Kasumi-1 (cell line): ENCODE data around the gene ITPR1.

Source experiments
- DNase-seq, 2 experiments: peaks; one replicate each; lab custom pipeline; 2025; lab: John Stamatoyannopoulos, UW

ITPR1 gene

DNA sequence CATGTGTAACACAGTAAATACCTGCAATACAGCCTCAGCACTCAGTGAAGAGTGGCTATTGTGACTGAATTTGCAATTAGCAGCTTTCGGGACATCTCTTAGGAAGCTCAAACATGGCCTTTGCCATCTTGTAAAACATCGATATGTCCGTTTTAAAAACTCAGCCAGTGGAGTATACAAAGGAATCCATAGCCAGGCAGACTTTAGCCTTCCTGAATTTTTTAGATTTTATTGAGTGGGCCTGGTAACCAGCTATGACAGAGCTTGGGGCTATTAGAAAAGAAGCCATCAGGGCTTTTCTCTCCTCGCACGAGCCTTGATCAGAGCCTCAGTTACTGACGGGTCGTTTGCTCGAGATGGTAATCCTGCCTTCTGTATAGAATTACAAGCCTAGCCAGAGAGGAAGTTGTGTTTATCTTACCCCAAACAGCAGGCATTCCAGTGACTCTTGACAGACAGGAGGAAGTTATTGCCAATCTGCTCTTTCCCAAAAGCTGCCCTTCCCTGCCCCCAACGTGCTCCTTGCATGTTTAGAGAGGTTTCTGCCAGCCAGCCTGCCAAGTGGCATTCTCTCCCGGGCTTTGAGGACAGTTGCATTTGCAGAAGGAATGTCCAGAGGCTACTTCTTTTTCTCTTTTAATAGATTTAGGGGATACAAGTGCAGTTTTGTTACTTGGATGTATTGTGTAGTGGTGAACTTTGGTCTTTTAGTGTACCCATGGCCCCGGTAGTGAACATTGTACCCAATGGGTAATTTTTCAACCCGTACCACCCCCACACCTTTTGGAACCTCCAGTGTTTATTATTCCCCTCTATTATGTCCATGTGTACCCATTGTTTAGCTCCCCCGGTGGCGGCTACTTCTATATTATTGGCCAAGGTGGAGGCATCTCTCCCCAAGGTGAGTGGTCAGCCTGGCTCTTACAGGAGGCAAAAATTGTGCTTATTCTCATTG, 40.6 kb downstream of the ITPR1 start:
- peak; percentile 95 to 96 for DNase-seq

DNA sequence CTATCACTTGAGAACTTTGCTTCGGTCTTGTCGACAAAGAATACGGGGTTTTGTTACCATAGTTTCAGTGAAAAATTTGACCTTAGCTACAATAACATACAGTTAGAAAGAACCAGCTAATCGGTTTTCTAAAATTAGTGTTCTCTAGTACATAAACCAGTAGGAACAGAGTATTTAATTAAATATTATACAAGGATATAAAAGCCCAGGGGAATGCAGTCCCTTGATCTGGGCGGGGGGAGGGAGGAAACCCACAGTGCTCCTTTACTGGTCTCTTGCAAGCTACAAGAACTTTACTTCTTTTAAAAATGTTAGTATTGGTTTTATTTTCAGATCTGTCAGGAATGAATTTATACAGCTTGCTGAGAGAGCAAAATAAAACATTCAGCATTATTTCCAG, 41.8 kb downstream of the ITPR1 start:
- no peak for DNase-seq

DNA sequence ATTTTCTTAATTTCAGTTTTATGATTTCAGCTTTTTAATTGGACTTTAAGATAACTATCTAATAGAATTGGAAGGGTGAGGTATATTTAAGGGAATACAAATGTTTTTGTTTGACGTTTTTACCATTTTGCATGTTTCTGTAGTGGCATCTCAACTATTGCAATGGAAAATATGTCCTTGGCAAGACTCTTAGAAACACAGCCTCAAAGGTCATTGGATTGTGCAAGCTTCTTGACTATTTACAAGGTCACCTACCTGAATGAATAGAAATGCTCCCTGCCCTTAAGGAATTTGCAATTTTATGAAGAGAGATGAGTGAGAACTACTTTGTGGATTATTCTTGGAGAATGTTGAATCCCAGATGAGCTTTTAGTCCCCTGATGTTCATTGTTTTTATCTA, 43.1 kb downstream of the ITPR1 start:
- DNase-seq, result no peak

DNA sequence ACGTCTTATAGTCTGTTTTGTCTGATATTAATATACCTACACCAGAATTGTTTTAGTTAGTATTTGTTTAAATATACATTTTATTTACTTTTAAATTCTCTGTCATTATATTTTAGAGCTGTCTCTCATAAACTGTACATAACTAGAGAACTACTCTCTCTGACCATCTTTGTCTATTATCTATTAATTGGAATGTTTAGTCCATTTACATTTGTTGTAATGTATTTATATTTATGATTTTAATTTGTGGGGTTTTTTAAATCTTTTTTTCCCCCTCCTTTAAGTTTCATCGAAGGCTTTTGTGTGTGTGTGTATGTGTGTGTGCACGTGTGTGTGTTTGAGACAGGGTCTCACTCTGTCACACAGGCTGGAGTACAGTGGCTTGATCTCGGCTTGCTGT, 47.1 kb downstream of the ITPR1 start:
- DNase-seq, result no peak

DNA sequence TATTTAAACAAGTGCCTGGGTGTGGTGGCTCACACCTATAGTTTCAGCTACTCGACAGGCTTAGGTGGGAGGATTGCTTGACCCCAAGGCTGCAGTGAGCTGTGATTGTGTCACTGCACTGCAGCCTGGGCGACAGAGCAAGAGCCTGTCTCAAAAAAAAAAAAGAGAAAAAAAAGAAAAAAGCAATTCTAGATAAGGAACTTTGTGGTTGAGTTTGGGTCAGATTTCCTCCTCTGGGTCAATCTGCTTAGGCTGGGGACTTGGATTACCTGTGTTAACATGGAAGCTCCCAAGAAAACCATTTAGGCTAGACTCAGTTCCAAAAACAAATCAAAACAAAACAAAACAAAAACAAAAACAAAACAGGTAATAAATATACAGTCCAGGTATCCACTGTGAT, 50.0 kb downstream of the ITPR1 start:
- no peak for DNase-seq

DNA sequence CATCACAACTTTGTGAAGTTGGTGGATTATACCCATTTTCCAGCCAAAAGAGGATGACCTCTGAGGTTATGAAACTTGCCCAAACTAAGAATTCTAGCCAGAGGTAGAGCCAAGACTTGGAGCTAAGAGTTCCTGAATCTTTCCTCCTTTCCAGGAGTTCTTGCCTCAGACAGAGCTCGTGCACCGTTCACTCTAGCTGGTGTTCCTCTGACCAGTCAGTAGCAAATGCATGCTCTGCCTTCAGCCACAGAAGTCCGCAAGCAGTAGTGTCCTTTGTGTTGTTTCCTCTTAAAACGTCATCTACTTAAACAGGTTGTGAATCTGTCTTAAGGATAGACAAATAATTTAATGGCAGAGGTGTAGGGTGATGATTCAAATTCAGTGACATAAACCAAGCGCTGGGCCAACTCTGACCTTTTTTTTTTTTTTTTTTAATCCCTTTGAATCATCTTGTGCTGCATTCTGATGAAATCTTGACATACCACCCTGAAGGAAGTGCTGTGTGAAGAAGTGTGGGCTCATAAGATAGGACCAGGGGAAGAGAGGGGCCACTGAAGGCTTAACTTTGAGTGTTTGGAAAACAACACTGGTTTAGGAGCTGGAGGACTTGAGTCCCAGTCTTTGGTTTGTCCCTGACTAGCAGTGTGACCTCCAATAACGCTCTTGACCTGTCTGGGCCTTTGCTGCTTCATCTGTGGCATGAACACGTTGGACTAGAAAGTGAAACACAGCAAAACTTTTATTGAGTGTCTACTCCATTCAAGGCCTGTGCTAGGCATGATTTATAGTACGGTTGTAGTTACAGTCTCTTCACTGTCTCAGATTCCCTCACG, 53.4 kb downstream of the ITPR1 start:
- no peak for DNase-seq

DNA sequence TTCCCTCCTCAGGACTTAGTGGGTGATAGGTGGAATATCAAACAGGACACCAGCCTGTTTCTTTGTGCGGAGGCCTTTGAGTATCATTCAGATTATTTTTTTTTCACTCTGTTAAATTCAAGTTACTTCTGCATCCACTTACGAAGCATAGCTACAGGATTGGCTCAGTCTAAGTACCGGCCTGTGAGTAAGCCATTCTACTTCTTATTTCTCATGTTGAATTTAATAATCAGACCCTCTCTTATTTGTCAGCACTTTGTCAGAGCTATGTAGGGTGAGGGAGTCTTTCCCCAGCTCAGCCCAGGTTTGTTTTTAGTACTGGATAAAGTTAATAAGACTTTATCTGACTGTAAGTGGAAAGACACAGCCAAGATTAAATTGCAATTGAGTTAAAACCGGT, 54.7 kb downstream of the ITPR1 start:
- DNase-seq, result no peak

DNA sequence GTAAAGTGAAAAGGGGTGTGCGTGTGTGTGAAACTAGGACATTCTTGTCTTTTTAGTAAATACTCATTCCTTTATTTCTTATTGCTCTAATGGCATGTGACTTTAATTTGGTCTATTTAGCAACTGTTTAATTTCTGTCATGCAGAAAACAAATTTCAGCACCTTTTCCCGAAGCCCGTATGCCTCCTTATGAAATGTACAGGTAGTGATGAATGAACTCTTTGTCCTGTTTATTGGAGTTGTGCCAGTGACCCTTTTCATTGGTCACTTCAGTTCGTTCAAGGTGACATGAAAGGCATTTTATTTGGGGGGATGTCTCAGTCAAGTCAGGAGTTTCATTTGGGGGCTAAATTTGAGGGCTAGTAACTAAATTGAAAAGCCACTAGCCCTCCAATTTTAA, 55.2 kb downstream of the ITPR1 start:
- DNase-seq, result no peak

DNA sequence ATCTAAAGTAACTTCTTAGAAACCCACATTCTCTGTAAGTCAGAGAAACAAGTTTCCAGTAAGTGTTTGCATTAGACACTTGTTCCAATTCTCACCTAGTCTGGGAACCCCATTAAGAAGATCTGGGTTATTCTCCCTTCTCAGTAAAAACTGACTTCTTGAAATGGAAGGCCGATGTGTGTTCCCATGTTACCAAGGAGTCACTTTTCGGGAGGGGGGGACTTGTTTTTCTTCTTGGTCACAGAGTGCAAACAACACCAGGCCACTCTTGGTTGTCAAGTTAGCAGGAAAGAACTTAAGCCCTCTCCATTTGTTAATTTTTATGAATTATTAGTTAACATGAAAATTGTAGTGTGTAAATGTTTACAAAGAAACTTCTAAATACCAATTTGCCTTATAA, 55.6 kb downstream of the ITPR1 start:
- DNase-seq, result no peak

DNA sequence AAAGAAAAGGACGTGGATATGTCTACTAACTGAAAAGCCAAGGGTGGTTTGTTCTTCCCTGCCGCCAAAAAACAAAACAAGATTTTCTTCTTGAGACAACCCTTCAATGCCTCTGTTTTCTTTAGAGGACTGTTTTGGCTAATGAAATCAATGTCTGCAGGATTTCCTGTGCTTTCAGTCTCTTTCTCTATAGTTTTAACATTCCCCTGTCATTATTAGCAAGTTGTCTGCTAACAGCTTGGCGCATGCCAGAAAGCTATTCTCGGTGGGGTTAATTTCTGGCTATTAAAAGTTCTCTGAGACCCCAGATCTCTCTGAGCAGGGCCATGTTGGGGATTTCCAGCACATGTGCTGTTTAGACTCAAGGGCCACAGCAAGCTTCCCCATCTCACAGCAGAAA, 56.7 kb downstream of the ITPR1 start:
- no peak for DNase-seq

DNA sequence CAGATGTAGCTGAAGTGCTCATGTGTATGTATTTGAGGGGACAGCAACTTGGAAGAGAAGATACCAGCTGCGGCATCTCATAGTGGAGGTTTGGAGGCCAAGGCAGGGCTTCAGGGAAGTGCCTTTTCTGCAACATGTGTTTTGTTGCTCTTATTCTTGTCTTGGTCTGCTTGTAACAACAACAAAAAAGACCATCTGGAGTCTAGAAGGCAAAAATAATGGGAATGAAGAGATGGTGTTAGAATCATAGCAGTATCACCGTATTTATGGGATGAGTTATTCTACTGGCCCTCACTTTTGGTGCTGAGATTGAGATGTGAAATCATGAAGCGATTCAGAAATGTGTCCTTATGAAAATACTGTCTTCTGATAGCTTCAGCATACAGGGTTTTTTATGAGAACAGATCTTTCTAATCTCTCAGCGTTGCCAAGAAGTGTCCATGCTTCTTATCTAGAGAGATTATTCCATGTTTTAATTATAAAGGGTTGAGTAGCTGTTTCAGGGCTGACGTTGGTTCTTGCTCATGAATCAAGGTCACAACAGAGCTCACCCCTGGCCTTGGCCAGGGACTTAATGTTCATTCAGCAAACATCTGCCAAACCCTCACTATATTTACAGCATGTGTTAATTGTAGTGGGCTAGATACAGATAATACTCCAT, 58.0 kb downstream of the ITPR1 start:
- DNase-seq, result no peak

DNA sequence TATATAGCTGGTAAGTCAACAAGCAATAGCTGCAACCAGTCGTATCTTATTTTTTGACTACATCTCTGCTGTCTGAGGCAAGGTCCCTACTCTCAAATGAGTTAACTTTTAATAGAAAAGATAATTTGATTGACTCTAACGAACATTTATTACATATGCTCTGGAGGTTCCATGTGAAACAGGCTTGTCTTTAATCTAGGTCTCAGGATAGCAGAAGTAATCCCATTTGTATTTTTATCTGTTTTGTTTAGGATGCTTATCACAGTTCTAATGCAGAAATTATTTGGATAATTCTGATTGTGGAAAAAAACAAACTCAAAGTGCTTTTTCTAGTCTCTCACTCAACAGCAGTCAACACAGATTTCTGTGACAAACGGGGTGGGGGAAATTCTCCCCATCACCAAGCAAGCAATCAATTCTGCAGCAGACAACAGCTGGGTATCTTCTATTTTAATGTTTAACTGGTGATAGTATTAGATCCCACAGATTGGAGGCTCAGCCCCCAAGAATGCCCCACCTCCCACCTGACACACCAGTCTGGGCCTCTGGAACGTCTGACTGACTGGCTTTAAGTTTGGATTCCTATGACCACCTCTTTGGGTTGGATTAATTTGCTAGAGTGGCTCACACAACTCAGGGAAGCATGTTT, 58.8 kb downstream of the ITPR1 start:
- DNase-seq, result no peak

DNA sequence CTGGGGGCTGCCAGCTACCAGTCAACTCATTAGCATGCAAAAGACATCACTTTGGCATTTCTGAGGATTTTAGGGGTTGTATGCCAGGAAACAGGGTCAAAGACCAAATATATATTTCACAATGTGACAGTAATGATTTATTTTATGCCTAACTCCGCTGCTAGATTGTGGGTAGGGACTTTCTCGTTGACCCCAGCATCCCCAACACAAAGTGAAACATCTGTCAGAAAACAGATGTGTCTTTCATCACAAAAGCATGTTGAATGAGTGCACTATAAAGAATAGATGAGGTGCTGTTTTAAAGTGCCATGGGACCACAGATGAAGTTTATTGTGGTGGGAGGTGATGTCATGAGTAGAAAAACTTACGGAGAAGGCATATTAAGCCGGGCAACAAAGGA, 59.7 kb downstream of the ITPR1 start:
- DNase-seq, result no peak

DNA sequence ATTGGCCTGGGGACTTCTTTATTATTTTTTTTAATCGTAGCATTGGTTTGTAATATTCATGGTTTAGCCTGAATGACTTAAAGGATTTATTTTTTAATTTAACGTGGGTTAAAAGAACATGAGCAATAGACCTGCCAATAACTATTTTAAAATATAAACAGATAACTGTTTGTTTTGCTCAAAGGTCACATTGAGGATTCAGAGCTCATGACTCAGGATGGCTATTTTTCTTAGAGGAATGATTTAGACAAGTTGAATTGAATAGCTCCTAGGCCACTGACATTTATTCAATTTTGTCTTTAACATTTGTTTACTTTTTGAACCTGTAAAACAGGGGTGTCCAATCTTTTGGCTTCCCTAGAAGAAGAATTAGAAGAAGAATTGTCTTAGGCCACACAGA, 68.5 kb downstream of the ITPR1 start:
- DNase-seq, result no peak

DNA sequence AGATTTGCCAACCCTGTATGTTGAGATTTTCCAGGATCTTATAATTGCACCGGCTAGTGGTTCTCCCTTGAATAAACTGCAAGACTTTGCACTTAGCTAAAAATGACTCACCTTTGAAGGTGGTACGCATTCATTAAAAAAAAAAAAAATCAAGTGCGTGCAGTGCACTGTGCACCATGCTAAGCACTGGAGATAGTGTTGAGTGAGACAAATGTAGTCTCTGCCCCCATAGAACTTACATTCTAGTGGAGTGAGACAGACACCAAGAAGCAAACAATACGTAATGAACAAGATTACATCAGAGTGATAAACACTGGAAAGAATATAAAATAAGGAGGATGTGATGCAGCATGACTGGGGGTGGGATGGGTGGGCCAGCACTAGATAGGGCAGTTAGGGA, 69.4 kb downstream of the ITPR1 start:
- no peak for DNase-seq

DNA sequence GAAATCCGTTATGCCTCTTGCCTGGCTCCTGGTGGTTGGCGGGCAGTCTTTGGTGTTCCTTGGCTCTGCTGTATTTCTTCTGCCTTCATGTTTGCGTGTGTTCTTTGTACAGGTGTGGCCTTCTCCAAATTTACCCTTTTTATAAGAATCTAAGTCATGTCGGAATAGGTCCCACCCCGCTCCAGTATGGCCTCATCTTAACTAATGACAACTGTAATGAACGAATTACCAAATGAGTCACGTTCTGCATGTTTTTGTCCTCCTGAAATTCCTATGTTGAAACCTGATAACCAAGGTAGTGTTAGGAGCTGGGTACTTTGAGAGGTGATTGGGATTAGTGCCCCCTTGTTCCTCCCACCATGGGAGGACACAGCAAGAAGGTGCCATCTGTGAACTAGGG, 71.1 kb downstream of the ITPR1 start:
- no peak for DNase-seq

DNA sequence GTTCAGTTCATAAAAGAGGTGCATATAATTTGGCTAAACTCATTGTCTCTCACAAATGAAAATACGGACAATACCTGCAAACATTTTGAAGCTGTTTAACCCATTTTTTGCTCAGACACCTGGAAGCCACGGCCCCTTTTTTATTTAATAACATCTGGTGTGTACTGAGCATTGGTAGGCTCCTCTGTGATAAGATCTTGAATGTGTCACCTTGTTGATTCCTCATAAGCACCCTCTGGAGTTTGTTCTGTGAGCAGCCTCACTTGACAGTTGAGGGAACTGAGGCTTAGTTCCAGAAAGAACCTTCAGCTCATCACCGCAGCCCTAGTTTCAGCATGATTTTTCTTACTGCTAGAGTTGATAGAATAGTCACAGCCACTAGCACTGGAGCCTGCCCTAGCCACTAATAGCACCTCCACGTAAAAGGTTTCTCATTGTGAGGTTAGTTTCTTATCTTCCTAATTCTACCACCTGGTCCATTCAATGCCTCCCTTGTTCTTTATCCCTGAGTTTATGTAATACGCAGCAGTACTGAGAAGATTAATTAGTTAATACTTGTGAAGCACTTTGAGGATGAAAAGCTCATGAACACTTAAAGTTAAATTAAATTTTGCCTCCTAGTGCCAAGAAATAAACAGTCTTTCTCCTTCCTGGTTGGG, 71.9 kb downstream of the ITPR1 start:
- no peak for DNase-seq

DNA sequence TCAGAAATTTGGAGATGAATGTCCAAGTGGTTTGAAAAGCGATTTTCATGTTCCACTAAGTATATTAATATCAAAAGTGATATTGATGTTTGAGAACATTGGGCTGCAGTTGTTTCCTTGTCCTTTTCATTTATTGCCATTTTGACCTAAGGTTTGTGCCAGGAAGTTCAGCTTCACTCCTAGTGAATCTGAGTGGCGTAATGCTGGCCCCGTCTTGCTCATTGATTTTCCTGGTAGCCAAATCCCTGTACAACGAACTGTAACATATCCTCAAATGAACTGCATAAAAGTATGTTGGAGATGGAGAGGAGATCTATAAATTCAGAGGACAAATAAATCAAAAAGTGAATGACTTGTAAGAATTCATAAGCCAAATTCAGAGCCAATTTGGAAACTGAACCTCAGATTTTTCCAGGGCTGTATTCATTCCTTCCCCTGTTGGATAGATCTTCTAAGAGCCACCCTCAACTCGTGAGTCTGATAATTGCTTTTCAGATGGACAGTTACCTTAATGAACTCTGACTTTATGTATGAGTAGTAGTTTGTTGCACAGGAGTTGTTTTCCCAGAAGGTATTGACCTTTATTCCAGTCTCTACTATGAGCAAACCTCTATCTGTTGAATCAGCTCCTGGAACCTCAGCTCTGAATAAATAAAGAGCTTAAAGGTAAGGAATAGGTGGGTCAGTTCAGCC, 72.8 kb downstream of the ITPR1 start:
- no peak for DNase-seq

DNA sequence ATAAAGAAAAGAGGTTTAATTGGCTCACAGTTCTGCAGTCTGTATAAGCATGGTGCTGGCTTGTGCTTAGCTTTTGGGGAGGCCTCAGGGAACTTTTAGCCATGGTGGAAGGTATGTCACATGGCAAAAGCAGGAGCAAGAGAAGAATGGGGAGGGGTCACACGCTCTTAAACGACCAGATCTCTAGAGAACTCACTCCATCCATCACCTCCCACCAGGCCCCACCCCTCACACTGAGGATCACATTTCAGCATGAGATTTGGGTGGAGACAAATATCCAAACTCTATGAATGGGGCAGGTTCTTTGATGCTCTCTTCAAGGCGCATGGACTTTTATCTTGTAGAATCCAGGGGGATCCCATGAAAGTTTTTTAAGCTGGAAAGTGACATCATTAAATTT, 75.7 kb downstream of the ITPR1 start:
- no peak for DNase-seq

DNA sequence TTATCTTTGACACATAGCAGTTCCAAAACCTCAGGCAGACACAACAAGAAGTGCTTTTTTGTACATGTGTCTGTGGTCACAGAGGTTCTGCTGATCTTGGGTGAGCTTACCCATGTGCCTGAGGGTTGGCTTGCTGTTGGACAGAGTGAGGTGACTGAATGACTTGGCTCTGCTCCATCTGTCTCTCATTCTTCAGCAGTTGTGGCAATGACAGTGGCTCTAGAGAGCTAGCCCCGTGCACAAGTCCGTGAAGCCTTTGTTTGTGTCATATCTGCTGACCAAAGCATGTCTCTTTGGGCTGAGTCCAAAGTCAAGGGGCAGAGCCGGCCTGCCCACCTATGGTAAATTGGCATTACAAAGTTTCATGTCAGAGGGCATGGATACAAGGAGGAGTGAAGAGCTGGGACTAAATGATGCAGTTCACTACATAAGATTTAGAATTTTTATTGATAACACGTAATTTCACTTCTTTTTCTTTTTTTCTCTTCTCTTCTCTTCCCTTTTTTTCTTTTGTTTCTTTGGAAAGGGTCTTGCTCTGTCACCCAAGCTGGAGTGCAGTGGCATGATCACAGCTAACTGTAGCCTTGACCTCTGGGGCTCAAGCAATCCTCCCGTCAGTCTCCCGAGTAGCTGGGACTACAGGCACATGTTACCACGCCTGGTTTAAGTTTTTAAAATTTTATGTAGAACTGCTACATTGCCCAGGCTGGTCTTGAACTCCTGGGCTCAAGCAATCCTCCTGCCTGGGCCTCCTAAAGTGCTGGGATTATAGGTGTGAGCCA, 77.9 kb downstream of the ITPR1 start:
- peak; percentile 38 to 41 for DNase-seq
